Erythroblast (primary cell): ENCODE results near the gene HTR7.

ENCODE experiments used
- GATA1 ChIP-seq: IDR thresholded peaks from 2 replicates; pipeline ENCODE4 v1.6.1; 2011; ENCODE audit warnings: low read depth, mild to moderate bottlenecking, control low read depth, low read length, moderate library complexity
- POLR2A ChIP-seq: IDR thresholded peaks from 2 replicates; pipeline ENCODE4 v1.6.1; 2011; ENCODE audit warnings: mild to moderate bottlenecking, low read length

- TF ChIP-seq POLR2A (no peak), GATA1 (no peak)
These were observed at the start of gene HTR7 for GRCh38 chr10:90857635-90858460.
